Erythroblast (primary cell): Measurements from ENCODE around the gene TLR4.

Source experiments
- GATA1 ChIP-seq: IDR thresholded peaks from 2 replicates; pipeline ENCODE4 v1.6.1; 2011; ENCODE audit warnings: low read depth, mild to moderate bottlenecking, control low read depth, low read length, moderate library complexity
- POLR2A ChIP-seq: IDR thresholded peaks from 2 replicates; pipeline ENCODE4 v1.6.1; 2011; ENCODE audit warnings: mild to moderate bottlenecking, low read length

- TF ChIP-seq POLR2A (no peak), GATA1 (no peak)
Observed at GRCh38 chr9:117677572-117677971, 26.6 kb upstream of the TLR4 start.
